ENCODE data around the gene HMGB2. TPM values are rescaled to one million over a fixed set of nuclear protein-coding genes. Genes with fewer than 3 reads are reported as not detected.

HMGB2 gene
- total RNA-seq, 2 experiments from 2014 or later, result 697 to 810 TPM

GRCh38 chr4:173381610-173382009 lies 47.5 kb upstream of the HMGB2 start:
- Histone ChIP-seq H3K4me1 (ENCODE audit: insufficient read depth, low read length, poor library complexity, severe bottlenecking) (no peaks in the 10 kb centered on the region), H3K27ac (ENCODE audit: low read depth, low read length, poor library complexity, severe bottlenecking) (no peak overlapping the region), H3K4me3 (ENCODE audit: low read depth, low read length, poor library complexity, severe bottlenecking) (no peak overlapping the region), H3K79me2 (ENCODE audit: insufficient read depth, low read depth, low read length) (peaks cover 7% of the 10 kb centered on the region; the same call in 1 of the 2 replicates), H3K4me2 (ENCODE audit: low read length) (no peak overlapping the region), H2AFZ (ENCODE audit: low read length) (no peak overlapping the region), H4K20me1 (ENCODE audit: insufficient read depth, low read length) (no peaks in the 10 kb centered on the region), H3K9me2 (ENCODE audit: insufficient read depth, low read length) (no peaks in the 10 kb centered on the region), H3K36me3 (ENCODE audit: insufficient read depth, low read length) (peaks cover 35% of the 10 kb centered on the region), H3K9me3 (ENCODE audit: low read length) (no peaks in the 10 kb centered on the region)
- DNase-seq (ENCODE audit: low spot score), result no peak
- intact Hi-C loops (cut with micrococcal nuclease; ENCODE audit: unreplicated experiment), result no loop called here
- no TSS peak for BruUV-seq (replicated peaks)
- CTCF ChIA-PET (ENCODE audit: unreplicated experiment), result no interaction called here
- POLR2A ChIA-PET, result interaction anchor here (0.6 to 1.0 kb wide), 2 partner anchors 51 to 1730 kb away, joined by 3 to 4 read pairs; no protein-coding TSS in a partner anchor
- TF ChIP-seq EZH2phosphoT487 (IDR thresholded peaks at IDR 0.05; ENCODE audit: borderline replicate concordance, low read depth, low read length) (no peak), CTCF (conservative IDR thresholded peaks at IDR 0.05; ENCODE audit: low read length) (no peak)

- intact Hi-C loops (cut with micrococcal nuclease; ENCODE audit: unreplicated experiment), result no loop called here
- Histone ChIP-seq H3K4me3 (ENCODE audit: low read depth, low read length, poor library complexity, severe bottlenecking) (no peak overlapping the region), H3K36me3 (ENCODE audit: insufficient read depth, low read length) (peaks cover 40% of the 10 kb centered on the region), H3K4me2 (ENCODE audit: low read length) (no peak overlapping the region), H3K4me1 (ENCODE audit: insufficient read depth, low read length, poor library complexity, severe bottlenecking) (no peaks in the 10 kb centered on the region), H3K9me3 (ENCODE audit: low read length) (no peaks in the 10 kb centered on the region), H3K9me2 (ENCODE audit: insufficient read depth, low read length) (no peaks in the 10 kb centered on the region), H3K27ac (ENCODE audit: low read depth, low read length, poor library complexity, severe bottlenecking) (no peak overlapping the region), H4K20me1 (ENCODE audit: insufficient read depth, low read length) (no peaks in the 10 kb centered on the region), H2AFZ (ENCODE audit: low read length) (no peak overlapping the region), H3K79me2 (ENCODE audit: insufficient read depth, low read depth, low read length) (peaks cover 7% of the 10 kb centered on the region; the same call in 1 of the 2 replicates)
- TF ChIP-seq EZH2phosphoT487 (IDR thresholded peaks at IDR 0.05; ENCODE audit: borderline replicate concordance, low read depth, low read length) (no peak), CTCF (conservative IDR thresholded peaks at IDR 0.05; ENCODE audit: low read length) (no peak)
- CTCF ChIA-PET (ENCODE audit: unreplicated experiment), result no interaction called here
- BruUV-seq (replicated peaks), result no TSS peak
- no peak for DNase-seq (ENCODE audit: low spot score)
- POLR2A ChIA-PET, result interaction anchor here (0.6 to 1.0 kb wide), 2 partner anchors 51 to 1729 kb away, joined by 3 to 4 read pairs; no protein-coding TSS in a partner anchor
Measured at GRCh38 chr4:173380987-173381386, 46.8 kb upstream of the HMGB2 start.

GRCh38 chr4:173379929-173380328 lies 45.8 kb upstream of the HMGB2 start:
- Histone ChIP-seq H3K36me3 (ENCODE audit: insufficient read depth, low read length) (peaks cover 51% of the 10 kb centered on the region), H3K27ac (ENCODE audit: low read depth, low read length, poor library complexity, severe bottlenecking) (no peak overlapping the region), H3K9me2 (ENCODE audit: insufficient read depth, low read length) (no peaks in the 10 kb centered on the region), H4K20me1 (ENCODE audit: insufficient read depth, low read length) (no peaks in the 10 kb centered on the region), H3K4me2 (ENCODE audit: low read length) (no peak overlapping the region), H3K9me3 (ENCODE audit: low read length) (no peaks in the 10 kb centered on the region), H3K79me2 (ENCODE audit: insufficient read depth, low read depth, low read length) (peaks cover 18% of the 10 kb centered on the region; the same call in 1 of the 2 replicates), H3K4me1 (ENCODE audit: insufficient read depth, low read length, poor library complexity, severe bottlenecking) (no peaks in the 10 kb centered on the region), H2AFZ (ENCODE audit: low read length) (no peak overlapping the region), H3K4me3 (ENCODE audit: low read depth, low read length, poor library complexity, severe bottlenecking) (no peak overlapping the region)
- no peak for TF ChIP-seq CTCF (conservative IDR thresholded peaks at IDR 0.05; ENCODE audit: low read length)
- TF ChIP-seq EZH2phosphoT487 (IDR thresholded peaks at IDR 0.05; ENCODE audit: borderline replicate concordance, low read depth, low read length), result no peak
- no TSS peak for BruUV-seq (replicated peaks)
- intact Hi-C loops (cut with micrococcal nuclease; ENCODE audit: unreplicated experiment), result loop anchor here (10.0 kb wide), 1 partner anchor 905 kb away; the partner anchor contains the start of genes CEP44 and FBXO8
- ChIA-PET CTCF (ENCODE audit: unreplicated experiment) (no interaction called here), POLR2A (interaction anchor here (0.7 kb wide), 1 partner anchor 10 kb away, joined by 3 read pairs; no protein-coding TSS in a partner anchor)
- DNase-seq (ENCODE audit: low spot score), result no peak
